SU-DHL-6 (cell line): ENCODE data around the gene NGF.

Experiments
- H2AFZ ChIP-seq: fragments of 200-600 bp; sonication (generic); 2 replicates; pipeline ENCODE4 v1.6.1; 2014; ENCODE audit warnings: low read depth, mild to moderate bottlenecking, moderate library complexity, mixed read lengths, antibody characterized with exemption, low read length; ENCODE audit not compliant: severe bottlenecking
- H3F3A ChIP-seq: fragments of 200-600 bp; shearing (Covaris generic); 2 replicates; pipeline ENCODE4 v1.6.0; 2016; ENCODE audit warnings: antibody characterized with exemption, mild to moderate bottlenecking; ENCODE audit not compliant: insufficient read depth
- H3K27ac ChIP-seq: fragments of 200-600 bp; sonication (generic); 2 replicates; pipeline ENCODE4 v1.5.1; 2016; ENCODE audit warnings: low read depth, mild to moderate bottlenecking, low read length, moderate library complexity, mixed read lengths
- H3K27me3 ChIP-seq: fragments of 200-600 bp; sonication (generic), shearing (Covaris generic); 2 replicates; pipeline ENCODE4 v1.6.0; 2014; ENCODE audit warnings: mild to moderate bottlenecking, low read length
- H3K36me3 ChIP-seq: fragments of 200-600 bp; sonication (generic); 2 replicates; pipeline ENCODE4 v1.6.1; 2014; ENCODE audit warnings: mild to moderate bottlenecking, low read length, mixed read lengths
- H3K4me2 ChIP-seq: fragments of 300-600, 200-600 bp; shearing (Covaris generic), sonication (generic); 2 replicates; pipeline ENCODE4 v1.6.0; 2014; ENCODE audit warnings: low read length, low read depth, mild to moderate bottlenecking; ENCODE audit not compliant: poor library complexity, severe bottlenecking
- H3K4me3 ChIP-seq: fragments of 200-600 bp; sonication (generic); 2 replicates; pipeline ENCODE4 v1.5.1; 2014; ENCODE audit warnings: antibody characterized with exemption, low read length, mild to moderate bottlenecking, mixed read lengths; ENCODE audit not compliant: insufficient read depth, poor library complexity, severe bottlenecking
- H3K79me2 ChIP-seq: fragments of 200-600 bp; sonication (generic); 2 replicates; pipeline ENCODE4 v1.6.1; 2014; ENCODE audit warnings: mild to moderate bottlenecking, low read length, moderate library complexity; ENCODE audit not compliant: insufficient read depth
- H3K9ac ChIP-seq: fragments of 200-600 bp; sonication (generic); 2 replicates; pipeline ENCODE4 v1.7.0; 2014; ENCODE audit warnings: mild to moderate bottlenecking, low read length
- H3K9me2 ChIP-seq: fragments of 200-600 bp; sonication (generic); replicated peaks from 2 replicates; pipeline ENCODE4 v1.6.1; 2014; ENCODE audit warnings: low read length; ENCODE audit not compliant: insufficient read depth
- H3K9me3 ChIP-seq: fragments of 200-600 bp; sonication (generic); 2 replicates; pipeline ENCODE4 v1.6.1; 2014; ENCODE audit warnings: low read length, mixed read lengths; ENCODE audit not compliant: insufficient read depth
- H4K20me1 ChIP-seq: fragments of 200-600 bp; sonication (generic); 2 replicates; pipeline ENCODE4 v1.6.1; 2014; ENCODE audit warnings: low read depth, mild to moderate bottlenecking, antibody characterized with exemption, low read length, moderate library complexity, mixed read lengths
- EZH2phosphoT487 ChIP-seq: fragments of 200-600 bp; sonication (generic), shearing (Covaris generic); conservative IDR thresholded peaks from 2 replicates; pipeline ENCODE4 v1.6.1; 2018; ENCODE audit warnings: mild to moderate bottlenecking, antibody characterized with exemption, low read length, moderate library complexity, mixed read lengths
- TF ChIP-seq, protein P1 (sequence below): fragments of 200-600 bp; sonication (generic); IDR thresholded peaks from one replicate; pipeline ENCODE4 v1.5.1; 2017; ENCODE audit warnings: antibody characterized with exemption, mild to moderate bottlenecking, low read length, moderate library complexity; ENCODE audit not compliant: insufficient read depth, poor library complexity, severe bottlenecking

The NGF gene

DNA sequence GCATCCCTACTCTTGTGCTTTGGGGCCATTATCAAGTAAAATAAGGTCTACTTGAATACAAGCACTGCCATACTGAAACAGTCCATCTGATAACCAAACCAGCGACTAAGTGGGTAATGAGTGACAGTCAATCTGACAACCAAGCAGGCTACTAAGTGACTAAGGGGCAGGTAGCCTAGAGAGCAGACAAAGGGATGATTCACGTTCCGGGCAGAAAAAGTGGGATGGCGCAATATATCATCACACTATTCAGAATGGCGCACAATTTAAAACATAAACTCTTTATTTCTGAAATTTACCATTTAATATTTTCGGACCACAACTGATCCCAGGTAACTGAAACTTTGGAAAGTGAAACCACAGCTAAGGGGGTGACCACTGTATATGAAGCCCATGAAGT lies 17.7 kb downstream of the NGF start:
- no peak overlapping the region for H3K9ac ChIP-seq
- no peaks in the 10 kb centered on the region for H4K20me1 ChIP-seq
- no peaks in the 10 kb centered on the region for H3K9me2 ChIP-seq
- H3K36me3 ChIP-seq: no peaks in the 10 kb centered on the region
- no peak overlapping the region for H3K4me2 ChIP-seq
- H3K79me2 ChIP-seq: no peaks in the 10 kb centered on the region
- H3K9me3 ChIP-seq: no peaks in the 10 kb centered on the region
- no peak overlapping the region for H3K27ac ChIP-seq
- H2AFZ ChIP-seq: no peak overlapping the region
- H3F3A ChIP-seq: no peaks in the 10 kb centered on the region
- TF ChIP-seq, protein P1, sequence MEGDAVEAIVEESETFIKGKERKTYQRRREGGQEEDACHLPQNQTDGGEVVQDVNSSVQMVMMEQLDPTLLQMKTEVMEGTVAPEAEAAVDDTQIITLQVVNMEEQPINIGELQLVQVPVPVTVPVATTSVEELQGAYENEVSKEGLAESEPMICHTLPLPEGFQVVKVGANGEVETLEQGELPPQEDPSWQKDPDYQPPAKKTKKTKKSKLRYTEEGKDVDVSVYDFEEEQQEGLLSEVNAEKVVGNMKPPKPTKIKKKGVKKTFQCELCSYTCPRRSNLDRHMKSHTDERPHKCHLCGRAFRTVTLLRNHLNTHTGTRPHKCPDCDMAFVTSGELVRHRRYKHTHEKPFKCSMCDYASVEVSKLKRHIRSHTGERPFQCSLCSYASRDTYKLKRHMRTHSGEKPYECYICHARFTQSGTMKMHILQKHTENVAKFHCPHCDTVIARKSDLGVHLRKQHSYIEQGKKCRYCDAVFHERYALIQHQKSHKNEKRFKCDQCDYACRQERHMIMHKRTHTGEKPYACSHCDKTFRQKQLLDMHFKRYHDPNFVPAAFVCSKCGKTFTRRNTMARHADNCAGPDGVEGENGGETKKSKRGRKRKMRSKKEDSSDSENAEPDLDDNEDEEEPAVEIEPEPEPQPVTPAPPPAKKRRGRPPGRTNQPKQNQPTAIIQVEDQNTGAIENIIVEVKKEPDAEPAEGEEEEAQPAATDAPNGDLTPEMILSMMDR: no peak
- no peak for TF ChIP-seq EZH2phosphoT487
- no peak overlapping the region for H3K4me3 ChIP-seq
- no peaks in the 10 kb centered on the region for H3K27me3 ChIP-seq

DNA sequence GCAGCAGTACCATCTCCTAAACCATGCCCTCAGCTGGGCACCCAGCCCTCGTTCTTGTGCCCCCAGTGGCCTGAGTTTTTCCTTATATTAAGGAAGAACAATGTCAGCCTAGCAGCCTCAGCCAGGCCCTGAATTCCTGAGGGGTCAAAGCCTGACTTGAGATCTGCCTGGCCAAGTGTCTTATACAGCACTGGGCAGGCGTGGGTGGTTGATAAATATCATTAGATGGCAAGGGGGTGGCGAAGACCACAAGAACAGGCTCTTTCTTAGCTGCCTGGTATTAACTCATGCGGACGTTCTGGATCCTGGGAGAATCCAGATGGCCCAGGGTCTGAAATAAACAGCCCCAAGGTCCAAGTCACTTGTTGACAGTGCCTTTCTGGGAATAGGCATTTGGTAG lies 18.3 kb downstream of the NGF start:
- Histone ChIP-seq H3K36me3 (no peaks in the 10 kb centered on the region), H2AFZ (no peak overlapping the region), H3K9me2 (no peaks in the 10 kb centered on the region), H3K9ac (no peak overlapping the region), H3K79me2 (no peaks in the 10 kb centered on the region), H3K27me3 (no peaks in the 10 kb centered on the region), H3K9me3 (no peaks in the 10 kb centered on the region), H3F3A (no peaks in the 10 kb centered on the region), H3K27ac (no peak overlapping the region), H4K20me1 (no peaks in the 10 kb centered on the region), H3K4me2 (no peak overlapping the region), H3K4me3 (no peak overlapping the region)
- no peak for TF ChIP-seq EZH2phosphoT487
- TF ChIP-seq, protein P1: no peak

DNA sequence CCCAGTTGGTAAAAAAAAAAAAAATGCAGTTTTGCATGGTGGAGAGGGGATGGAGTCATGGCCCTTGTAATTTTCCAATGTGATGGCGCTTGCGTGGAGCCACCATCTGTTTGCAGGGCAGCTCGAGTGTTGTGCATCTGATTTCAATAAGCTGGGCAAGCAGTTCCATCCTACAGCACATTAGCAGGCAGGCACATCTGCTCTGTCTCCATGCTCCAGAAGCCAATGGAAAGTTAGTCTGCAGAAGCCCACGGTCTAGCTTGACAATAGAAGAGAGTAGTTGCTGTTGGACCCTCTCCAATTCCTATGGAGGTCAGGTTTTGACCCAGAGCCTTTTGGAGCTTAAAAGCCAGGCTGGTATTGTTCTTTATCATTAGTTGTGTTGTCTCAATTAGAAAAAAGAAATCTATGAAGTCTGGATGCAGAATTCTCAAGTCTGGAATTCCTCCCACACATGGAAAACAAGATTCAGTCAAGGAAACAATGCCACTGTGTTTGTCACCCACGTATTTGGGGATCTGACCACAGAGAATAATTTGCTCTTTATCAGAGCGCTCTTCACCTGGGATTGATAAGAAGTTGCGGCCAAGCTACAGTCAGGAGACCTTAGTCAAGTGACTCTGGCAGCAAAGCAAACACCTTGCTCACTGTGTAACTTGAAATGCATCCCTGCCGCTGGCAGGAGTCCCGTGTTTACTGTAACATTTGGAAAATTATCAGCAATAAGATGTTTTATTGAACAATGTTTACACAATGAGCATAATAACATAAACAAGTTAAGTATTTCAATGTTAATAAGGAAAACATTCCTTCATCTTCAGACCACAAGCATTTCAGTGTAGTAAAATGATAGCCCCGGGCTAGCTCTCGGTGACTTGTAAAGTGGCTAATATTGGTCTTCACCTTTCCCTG lies 20.7 kb downstream of the NGF start:
- H3K9ac ChIP-seq: no peak overlapping the region
- no peaks in the 10 kb centered on the region for H4K20me1 ChIP-seq
- TF ChIP-seq, protein P1: no peak
- TF ChIP-seq EZH2phosphoT487: no peak
- no peaks in the 10 kb centered on the region for H3K9me3 ChIP-seq
- no peak overlapping the region for H3K4me3 ChIP-seq
- no peaks in the 10 kb centered on the region for H3K79me2 ChIP-seq
- H3K9me2 ChIP-seq: no peaks in the 10 kb centered on the region
- no peaks in the 10 kb centered on the region for H3K27me3 ChIP-seq
- no peaks in the 10 kb centered on the region for H3K36me3 ChIP-seq
- H3F3A ChIP-seq: no peaks in the 10 kb centered on the region
- H2AFZ ChIP-seq: no peak overlapping the region
- no peak overlapping the region for H3K4me2 ChIP-seq
- H3K27ac ChIP-seq: no peak overlapping the region
